ENCODE results near the gene RBM19.

GRCh38 chr12:113981876-113982275, 15.8 kb upstream of the RBM19 start:
- TF ChIP-seq, protein P1, sequence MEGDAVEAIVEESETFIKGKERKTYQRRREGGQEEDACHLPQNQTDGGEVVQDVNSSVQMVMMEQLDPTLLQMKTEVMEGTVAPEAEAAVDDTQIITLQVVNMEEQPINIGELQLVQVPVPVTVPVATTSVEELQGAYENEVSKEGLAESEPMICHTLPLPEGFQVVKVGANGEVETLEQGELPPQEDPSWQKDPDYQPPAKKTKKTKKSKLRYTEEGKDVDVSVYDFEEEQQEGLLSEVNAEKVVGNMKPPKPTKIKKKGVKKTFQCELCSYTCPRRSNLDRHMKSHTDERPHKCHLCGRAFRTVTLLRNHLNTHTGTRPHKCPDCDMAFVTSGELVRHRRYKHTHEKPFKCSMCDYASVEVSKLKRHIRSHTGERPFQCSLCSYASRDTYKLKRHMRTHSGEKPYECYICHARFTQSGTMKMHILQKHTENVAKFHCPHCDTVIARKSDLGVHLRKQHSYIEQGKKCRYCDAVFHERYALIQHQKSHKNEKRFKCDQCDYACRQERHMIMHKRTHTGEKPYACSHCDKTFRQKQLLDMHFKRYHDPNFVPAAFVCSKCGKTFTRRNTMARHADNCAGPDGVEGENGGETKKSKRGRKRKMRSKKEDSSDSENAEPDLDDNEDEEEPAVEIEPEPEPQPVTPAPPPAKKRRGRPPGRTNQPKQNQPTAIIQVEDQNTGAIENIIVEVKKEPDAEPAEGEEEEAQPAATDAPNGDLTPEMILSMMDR (conservative IDR thresholded peaks at IDR 0.05), result no peak
- TF ChIP-seq ZFX (IDR thresholded peaks at IDR 0.05), result no peak
